ENCODE results near the gene SCAMP4. TPM values are rescaled to one million over a fixed set of nuclear protein-coding genes. Genes with fewer than 3 reads are reported as not detected.

The SCAMP4 gene
- total and polyA plus RNA-seq, 2 donors from 2014 or later, result 49.5 to 90.1 TPM

DNA sequence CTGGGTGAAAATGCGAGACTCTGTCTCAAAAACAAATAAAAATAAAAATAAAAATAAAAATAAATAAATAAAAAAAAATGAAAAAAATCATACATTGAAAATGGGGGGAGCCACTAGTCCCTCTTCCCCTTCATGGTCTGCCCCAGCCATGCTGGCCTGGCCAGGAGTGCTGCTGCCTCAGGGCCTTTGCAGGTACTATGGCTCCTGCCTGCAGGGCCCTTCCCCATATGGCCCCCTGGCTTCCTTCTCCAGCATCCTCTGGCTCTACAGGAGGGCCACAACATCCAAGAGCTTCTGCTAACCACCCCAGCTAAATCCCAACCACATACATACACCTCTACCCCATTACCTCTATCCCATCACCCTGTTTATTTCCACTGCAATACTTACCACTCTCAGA, 15.3 kb upstream of the SCAMP4 start:
- intact Hi-C loops (cut with DNase I), result no loop called here
- no peak overlapping the region for H3K4me3 ChIP-seq (ENCODE audit: low read length in 3 of 3)
- no peak overlapping the region for H3K27ac ChIP-seq (ENCODE audit: low read depth in 2 of 2, low read length in 2 of 2)
- no peak overlapping the region for H3K9ac ChIP-seq (ENCODE audit: low read length in 3 of 3)
- no peaks in the 10 kb centered on the region for H3K27me3 ChIP-seq (ENCODE audit: control insufficient read depth, insufficient read depth, low read length)
- H3K9me3 ChIP-seq (ENCODE audit: control insufficient read depth in 2 of 3, insufficient read depth in 1 of 3, low read length in 3 of 3), result no peaks in the 10 kb centered on the region
- DNase-seq (no peak), FAIRE-seq (no peak)
- no peaks in the 10 kb centered on the region for H3K36me3 ChIP-seq (ENCODE audit: control insufficient read depth in 2 of 3, insufficient read depth in 3 of 3, low read length in 3 of 3)
- H3K4me1 ChIP-seq (ENCODE audit: control insufficient read depth in 2 of 3, insufficient read depth in 2 of 3, low read depth in 1 of 3, low read length in 3 of 3), result no peaks in the 10 kb centered on the region
- TF ChIP-seq, protein P1, sequence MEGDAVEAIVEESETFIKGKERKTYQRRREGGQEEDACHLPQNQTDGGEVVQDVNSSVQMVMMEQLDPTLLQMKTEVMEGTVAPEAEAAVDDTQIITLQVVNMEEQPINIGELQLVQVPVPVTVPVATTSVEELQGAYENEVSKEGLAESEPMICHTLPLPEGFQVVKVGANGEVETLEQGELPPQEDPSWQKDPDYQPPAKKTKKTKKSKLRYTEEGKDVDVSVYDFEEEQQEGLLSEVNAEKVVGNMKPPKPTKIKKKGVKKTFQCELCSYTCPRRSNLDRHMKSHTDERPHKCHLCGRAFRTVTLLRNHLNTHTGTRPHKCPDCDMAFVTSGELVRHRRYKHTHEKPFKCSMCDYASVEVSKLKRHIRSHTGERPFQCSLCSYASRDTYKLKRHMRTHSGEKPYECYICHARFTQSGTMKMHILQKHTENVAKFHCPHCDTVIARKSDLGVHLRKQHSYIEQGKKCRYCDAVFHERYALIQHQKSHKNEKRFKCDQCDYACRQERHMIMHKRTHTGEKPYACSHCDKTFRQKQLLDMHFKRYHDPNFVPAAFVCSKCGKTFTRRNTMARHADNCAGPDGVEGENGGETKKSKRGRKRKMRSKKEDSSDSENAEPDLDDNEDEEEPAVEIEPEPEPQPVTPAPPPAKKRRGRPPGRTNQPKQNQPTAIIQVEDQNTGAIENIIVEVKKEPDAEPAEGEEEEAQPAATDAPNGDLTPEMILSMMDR (IDR thresholded peaks at IDR 0.05; ENCODE audit: borderline replicate concordance, extremely low read depth, insufficient read depth), result no peak

DNA sequence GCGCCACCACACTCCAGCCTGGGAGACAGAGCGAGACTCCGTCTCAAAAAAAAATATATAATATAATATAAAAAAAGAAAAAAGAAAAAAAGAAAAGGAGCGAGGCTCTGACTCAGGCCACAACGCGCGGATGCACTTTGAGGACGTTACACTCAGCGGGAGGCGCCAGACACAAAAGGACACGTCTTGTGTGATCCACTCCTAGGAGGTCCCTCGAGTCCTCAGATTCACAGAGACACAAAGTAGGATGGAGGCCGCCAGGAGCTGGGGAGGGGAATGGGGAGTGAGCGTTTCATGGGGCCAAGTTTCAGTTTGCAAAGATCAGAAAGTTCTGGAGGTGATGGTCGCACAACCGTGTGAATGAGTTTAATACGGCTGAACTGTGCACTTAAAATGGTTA, 11.4 kb upstream of the SCAMP4 start:
- Histone ChIP-seq H3K9me3 (ENCODE audit: control insufficient read depth in 2 of 3, insufficient read depth in 1 of 3, low read length in 3 of 3) (no peaks in the 10 kb centered on the region), H3K36me3 (ENCODE audit: control insufficient read depth in 2 of 3, insufficient read depth in 3 of 3, low read length in 3 of 3) (no peaks in the 10 kb centered on the region), H3K27me3 (ENCODE audit: control insufficient read depth, insufficient read depth, low read length) (no peaks in the 10 kb centered on the region), H3K27ac (ENCODE audit: low read depth in 2 of 2, low read length in 2 of 2) (no peak overlapping the region), H3K4me3 (ENCODE audit: low read length in 3 of 3) (no peak overlapping the region), H3K9ac (ENCODE audit: low read length in 3 of 3) (no peak overlapping the region), H3K4me1 (ENCODE audit: control insufficient read depth in 2 of 3, insufficient read depth in 2 of 3, low read depth in 1 of 3, low read length in 3 of 3) (no peaks in the 10 kb centered on the region)
- intact Hi-C loops (cut with DNase I), result no loop called here
- FAIRE-seq (no peak), DNase-seq (no peak)
- TF ChIP-seq, protein P1 (IDR thresholded peaks at IDR 0.05; ENCODE audit: borderline replicate concordance, extremely low read depth, insufficient read depth), result no peak

DNA sequence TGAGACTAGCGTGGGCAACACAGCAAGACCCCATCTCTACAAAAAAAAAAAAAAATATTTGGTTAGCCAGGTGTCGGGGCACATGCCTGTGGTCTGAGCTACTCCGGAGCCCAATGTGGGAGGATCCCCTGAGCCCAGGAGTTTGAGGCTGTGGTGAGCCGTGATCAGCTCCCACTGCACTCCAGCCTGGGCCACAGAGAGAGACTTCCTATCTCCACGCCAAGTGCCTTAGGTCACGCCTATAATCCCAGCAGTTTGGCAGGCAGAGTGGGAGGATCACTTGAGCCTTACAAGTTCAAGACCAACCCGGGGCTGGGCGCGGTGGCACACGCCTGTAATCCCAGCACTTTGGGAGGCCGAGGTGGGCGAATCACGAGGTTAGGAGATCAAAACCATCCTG, 8.7 kb upstream of the SCAMP4 start:
- no peak overlapping the region for H3K4me3 ChIP-seq (ENCODE audit: low read length in 3 of 3)
- DNase-seq (no peak), FAIRE-seq (no peak)
- H3K27ac ChIP-seq (ENCODE audit: low read depth in 2 of 2, low read length in 2 of 2), result no peak overlapping the region
- TF ChIP-seq, protein P1 (IDR thresholded peaks at IDR 0.05; ENCODE audit: borderline replicate concordance, extremely low read depth, insufficient read depth), result no peak
- no peaks in the 10 kb centered on the region for H3K27me3 ChIP-seq (ENCODE audit: control insufficient read depth, insufficient read depth, low read length)
- no peaks in the 10 kb centered on the region for H3K9me3 ChIP-seq (ENCODE audit: control insufficient read depth in 2 of 3, insufficient read depth in 1 of 3, low read length in 3 of 3)
- no peak overlapping the region for H3K9ac ChIP-seq (ENCODE audit: low read length in 3 of 3)
- intact Hi-C loops (cut with DNase I), result no loop called here
- no peaks in the 10 kb centered on the region for H3K4me1 ChIP-seq (ENCODE audit: control insufficient read depth in 2 of 3, insufficient read depth in 2 of 3, low read depth in 1 of 3, low read length in 3 of 3)
- no peaks in the 10 kb centered on the region for H3K36me3 ChIP-seq (ENCODE audit: control insufficient read depth in 2 of 3, insufficient read depth in 3 of 3, low read length in 3 of 3)

DNA sequence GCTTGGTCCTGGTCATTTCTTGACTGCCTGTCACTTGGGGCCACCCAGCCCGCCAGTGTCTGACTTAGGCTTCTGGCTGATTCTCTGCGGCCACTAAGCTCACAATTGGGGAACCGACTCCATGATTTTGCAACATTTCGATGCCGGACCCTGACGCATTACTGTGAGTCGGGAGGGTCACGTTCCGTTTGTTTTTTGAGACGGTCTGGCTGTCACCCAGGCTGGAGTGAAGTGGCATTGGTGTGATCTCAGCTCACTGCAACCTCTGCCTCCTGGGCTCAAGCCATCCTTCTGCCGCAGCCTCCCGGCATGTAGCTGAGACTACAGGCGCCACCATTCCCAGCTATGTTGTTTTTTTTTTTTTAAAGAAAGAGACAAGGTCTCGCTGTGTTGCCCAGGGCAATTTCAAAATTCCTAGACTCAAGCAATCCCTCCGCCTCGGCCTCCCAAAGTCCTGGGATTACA, 3.2 kb upstream of the SCAMP4 start:
- H3K4me1 ChIP-seq (ENCODE audit: control insufficient read depth in 2 of 3, insufficient read depth in 2 of 3, low read depth in 1 of 3, low read length in 3 of 3), result peaks cover 0 to 7% (median 5%) of the 10 kb centered on the region in 3 donors
- intact Hi-C loops (cut with DNase I), result no loop called here
- H3K9me3 ChIP-seq (ENCODE audit: control insufficient read depth in 2 of 3, insufficient read depth in 1 of 3, low read length in 3 of 3), result no peaks in the 10 kb centered on the region
- no peak overlapping the region for H3K4me3 ChIP-seq (ENCODE audit: low read length in 3 of 3)
- no peak overlapping the region for H3K9ac ChIP-seq (ENCODE audit: low read length in 3 of 3)
- DNase-seq (no peak), FAIRE-seq (no peak)
- TF ChIP-seq, protein P1 (IDR thresholded peaks at IDR 0.05; ENCODE audit: borderline replicate concordance, extremely low read depth, insufficient read depth), result no peak
- H3K27ac ChIP-seq (ENCODE audit: low read depth in 2 of 2, low read length in 2 of 2), result no peak overlapping the region
- no peaks in the 10 kb centered on the region for H3K36me3 ChIP-seq (ENCODE audit: control insufficient read depth in 2 of 3, insufficient read depth in 3 of 3, low read length in 3 of 3)
- no peaks in the 10 kb centered on the region for H3K27me3 ChIP-seq (ENCODE audit: control insufficient read depth, insufficient read depth, low read length)

Measured in kidney (tissue), 14 donors.